PC-3 (cell line): ENCODE data around the gene ARL2BP.

Source experiments
- EZH2 ChIP-seq: fragments of 300-600 bp; sonication (generic); IDR thresholded peaks from one replicate; pipeline ENCODE4 v1.6.1; 2017; ENCODE audit warnings: antibody characterized with exemption, mild to moderate bottlenecking, low read length; ENCODE audit not compliant: unreplicated experiment
- TF ChIP-seq, protein P1 (sequence below): fragments of 300-600 bp; sonication (generic); conservative IDR thresholded peaks from 2 replicates; pipeline ENCODE4 v1.5.1; 2017; ENCODE audit warnings: antibody characterized with exemption, low read depth, mild to moderate bottlenecking, low read length

- TF ChIP-seq, protein P1, sequence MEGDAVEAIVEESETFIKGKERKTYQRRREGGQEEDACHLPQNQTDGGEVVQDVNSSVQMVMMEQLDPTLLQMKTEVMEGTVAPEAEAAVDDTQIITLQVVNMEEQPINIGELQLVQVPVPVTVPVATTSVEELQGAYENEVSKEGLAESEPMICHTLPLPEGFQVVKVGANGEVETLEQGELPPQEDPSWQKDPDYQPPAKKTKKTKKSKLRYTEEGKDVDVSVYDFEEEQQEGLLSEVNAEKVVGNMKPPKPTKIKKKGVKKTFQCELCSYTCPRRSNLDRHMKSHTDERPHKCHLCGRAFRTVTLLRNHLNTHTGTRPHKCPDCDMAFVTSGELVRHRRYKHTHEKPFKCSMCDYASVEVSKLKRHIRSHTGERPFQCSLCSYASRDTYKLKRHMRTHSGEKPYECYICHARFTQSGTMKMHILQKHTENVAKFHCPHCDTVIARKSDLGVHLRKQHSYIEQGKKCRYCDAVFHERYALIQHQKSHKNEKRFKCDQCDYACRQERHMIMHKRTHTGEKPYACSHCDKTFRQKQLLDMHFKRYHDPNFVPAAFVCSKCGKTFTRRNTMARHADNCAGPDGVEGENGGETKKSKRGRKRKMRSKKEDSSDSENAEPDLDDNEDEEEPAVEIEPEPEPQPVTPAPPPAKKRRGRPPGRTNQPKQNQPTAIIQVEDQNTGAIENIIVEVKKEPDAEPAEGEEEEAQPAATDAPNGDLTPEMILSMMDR = peak; percentile 42
- no peak for TF ChIP-seq EZH2
These were observed at the start of gene ARL2BP for GRCh38 chr16:57244767-57245471.
